Measurements from ENCODE around the gene HS6ST3. TPM values are rescaled to one million over a fixed set of nuclear protein-coding genes. Genes with fewer than 3 reads are reported as not detected.

The HS6ST3 gene
- total RNA-seq, 1 donor from 2014 or later, result 3.0 TPM

DNA sequence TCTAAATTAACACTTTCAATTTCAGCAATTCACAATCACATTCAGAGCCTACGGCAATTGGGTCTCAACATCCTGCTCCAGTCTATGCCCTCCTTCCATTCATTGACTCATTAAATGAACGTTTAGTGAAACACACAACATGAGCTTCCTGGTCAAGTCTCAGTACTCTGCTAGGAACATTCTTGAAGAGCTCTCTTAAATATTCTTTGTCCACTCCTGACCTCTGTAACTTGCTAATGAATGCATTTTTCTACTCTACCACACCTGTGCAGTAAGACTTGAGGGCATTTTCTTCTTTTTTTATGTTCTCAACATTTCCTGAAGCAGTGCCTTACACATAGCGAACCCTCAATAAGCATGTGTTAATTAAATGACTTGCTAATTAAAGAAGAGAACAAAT is 735.7 kb downstream of the HS6ST3 start:
- DNase-seq (ENCODE audit: low spot score in 2 of 2), result no peak
- Histone ChIP-seq H3K4me3 (no peak overlapping the region), H3K9me3 (no peaks in the 10 kb centered on the region), H3K27me3 (no peaks in the 10 kb centered on the region), H3K4me1 (peaks cover 0 to 14% of the 10 kb centered on the region in 2 donors), H3K36me3 (no peaks in the 10 kb centered on the region), H3K27ac (no peak overlapping the region)
- intact Hi-C loops (cut with DNase I), result no loop called here
- TF ChIP-seq, protein P1, sequence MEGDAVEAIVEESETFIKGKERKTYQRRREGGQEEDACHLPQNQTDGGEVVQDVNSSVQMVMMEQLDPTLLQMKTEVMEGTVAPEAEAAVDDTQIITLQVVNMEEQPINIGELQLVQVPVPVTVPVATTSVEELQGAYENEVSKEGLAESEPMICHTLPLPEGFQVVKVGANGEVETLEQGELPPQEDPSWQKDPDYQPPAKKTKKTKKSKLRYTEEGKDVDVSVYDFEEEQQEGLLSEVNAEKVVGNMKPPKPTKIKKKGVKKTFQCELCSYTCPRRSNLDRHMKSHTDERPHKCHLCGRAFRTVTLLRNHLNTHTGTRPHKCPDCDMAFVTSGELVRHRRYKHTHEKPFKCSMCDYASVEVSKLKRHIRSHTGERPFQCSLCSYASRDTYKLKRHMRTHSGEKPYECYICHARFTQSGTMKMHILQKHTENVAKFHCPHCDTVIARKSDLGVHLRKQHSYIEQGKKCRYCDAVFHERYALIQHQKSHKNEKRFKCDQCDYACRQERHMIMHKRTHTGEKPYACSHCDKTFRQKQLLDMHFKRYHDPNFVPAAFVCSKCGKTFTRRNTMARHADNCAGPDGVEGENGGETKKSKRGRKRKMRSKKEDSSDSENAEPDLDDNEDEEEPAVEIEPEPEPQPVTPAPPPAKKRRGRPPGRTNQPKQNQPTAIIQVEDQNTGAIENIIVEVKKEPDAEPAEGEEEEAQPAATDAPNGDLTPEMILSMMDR (IDR thresholded peaks at IDR 0.05), result no peak

DNA sequence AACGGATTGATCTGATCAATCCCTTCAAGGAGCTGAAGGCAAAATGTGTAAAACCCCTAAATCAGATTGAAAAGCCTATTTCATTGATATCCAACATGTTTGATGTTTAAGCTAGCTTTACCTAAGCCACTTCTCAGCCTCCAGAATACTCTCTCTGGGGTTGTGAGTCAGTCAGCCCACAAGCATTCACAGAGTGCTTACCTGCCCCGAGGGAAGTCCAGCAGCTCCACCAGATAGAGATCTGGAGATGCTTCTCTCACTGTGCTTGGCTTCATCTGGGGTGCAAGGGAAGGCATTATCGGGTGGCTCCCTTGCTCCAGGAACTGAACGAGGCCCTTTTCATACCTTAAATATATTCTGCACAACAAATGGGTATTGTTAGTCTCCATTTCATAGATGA is 744.7 kb downstream of the HS6ST3 start:
- TF ChIP-seq, protein P1 (IDR thresholded peaks at IDR 0.05), result no peak
- H3K4me3 ChIP-seq, result no peak overlapping the region
- no peaks in the 10 kb centered on the region for H3K27me3 ChIP-seq
- intact Hi-C loops (cut with DNase I), result no loop called here
- no peak for DNase-seq (ENCODE audit: low spot score in 2 of 2)
- H3K9me3 ChIP-seq, result peaks cover 0 to 5% of the 10 kb centered on the region in 2 donors
- H3K36me3 ChIP-seq, result no peaks in the 10 kb centered on the region
- no peaks in the 10 kb centered on the region for H3K4me1 ChIP-seq
- no peak overlapping the region for H3K27ac ChIP-seq

DNA sequence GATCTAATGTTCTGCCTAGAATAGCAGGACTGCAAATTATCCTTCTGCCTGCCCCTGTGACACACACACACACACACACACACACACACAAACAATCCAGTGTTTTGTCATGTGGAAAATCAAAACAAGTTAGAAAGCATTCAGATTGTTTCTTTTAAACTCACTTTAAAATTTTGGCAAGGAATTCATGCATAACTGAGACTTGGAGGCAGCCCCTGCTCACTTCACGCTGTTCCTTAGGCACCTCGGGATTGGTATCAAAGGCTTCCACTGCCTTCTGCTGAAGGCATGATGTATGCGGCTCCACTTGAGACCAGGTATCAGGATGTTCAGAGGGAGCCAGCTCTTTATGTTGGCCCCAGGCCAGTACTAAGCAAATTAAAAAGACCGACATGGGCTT is 745.6 kb downstream of the HS6ST3 start:
- Histone ChIP-seq H3K9me3 (peaks cover 0 to 5% of the 10 kb centered on the region in 2 donors), H3K27me3 (no peaks in the 10 kb centered on the region), H3K36me3 (no peaks in the 10 kb centered on the region), H3K4me1 (no peaks in the 10 kb centered on the region), H3K4me3 (no peak overlapping the region), H3K27ac (no peak overlapping the region)
- DNase-seq (ENCODE audit: low spot score in 2 of 2), result no peak
- intact Hi-C loops (cut with DNase I), result no loop called here
- TF ChIP-seq, protein P1 (IDR thresholded peaks at IDR 0.05), result no peak

DNA sequence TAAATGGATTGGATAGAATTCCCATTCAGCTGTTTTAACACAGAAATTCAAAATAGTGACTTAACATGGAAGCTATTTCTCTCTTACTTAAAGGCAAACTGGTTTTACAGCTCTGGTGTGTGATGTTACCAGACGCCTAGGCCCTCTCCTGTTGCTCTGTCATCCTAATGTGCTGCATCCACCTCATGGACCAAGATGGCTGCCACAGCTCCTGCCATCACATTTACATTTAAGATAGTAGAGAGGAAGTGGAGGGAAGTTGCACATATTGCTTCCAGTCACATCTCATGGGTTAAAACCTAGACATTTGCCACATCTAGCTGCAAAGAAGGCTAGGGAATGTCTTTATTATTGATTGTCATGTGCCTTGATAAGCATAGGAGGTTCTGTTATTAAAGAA is 746.8 kb downstream of the HS6ST3 start:
- Histone ChIP-seq H3K9me3 (peaks cover 0 to 5% of the 10 kb centered on the region in 2 donors), H3K4me3 (no peak overlapping the region), H3K4me1 (no peaks in the 10 kb centered on the region), H3K27me3 (no peaks in the 10 kb centered on the region), H3K36me3 (no peaks in the 10 kb centered on the region), H3K27ac (no peak overlapping the region)
- TF ChIP-seq, protein P1 (IDR thresholded peaks at IDR 0.05), result no peak
- no peak for DNase-seq (ENCODE audit: low spot score in 2 of 2)
- intact Hi-C loops (cut with DNase I), result no loop called here

DNA sequence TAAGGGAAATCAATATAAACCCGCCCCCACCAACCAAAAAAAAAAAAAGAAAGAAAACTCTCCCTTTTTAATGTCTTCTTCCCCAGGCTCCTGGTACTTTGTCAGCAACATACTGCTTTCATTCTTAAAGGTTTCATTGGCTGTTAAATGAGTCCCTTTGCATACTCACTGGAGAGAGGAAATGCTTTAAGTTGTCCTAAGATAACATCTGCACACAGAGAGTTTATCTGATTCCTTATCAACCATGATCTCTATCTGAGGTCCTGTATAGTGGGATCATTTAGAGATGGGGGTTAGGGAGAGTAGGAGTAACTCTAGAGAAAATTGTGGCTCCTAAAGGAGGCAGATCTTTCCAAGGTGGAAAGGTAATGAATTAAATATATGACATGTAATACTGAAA is 747.9 kb downstream of the HS6ST3 start:
- no peak overlapping the region for H3K27ac ChIP-seq
- H3K4me3 ChIP-seq, result no peak overlapping the region
- H3K9me3 ChIP-seq, result peaks cover 0 to 5% of the 10 kb centered on the region in 2 donors
- no peaks in the 10 kb centered on the region for H3K27me3 ChIP-seq
- intact Hi-C loops (cut with DNase I), result no loop called here
- DNase-seq (ENCODE audit: low spot score in 2 of 2), result no peak
- TF ChIP-seq, protein P1 (IDR thresholded peaks at IDR 0.05), result no peak
- no peaks in the 10 kb centered on the region for H3K4me1 ChIP-seq
- no peaks in the 10 kb centered on the region for H3K36me3 ChIP-seq

DNA sequence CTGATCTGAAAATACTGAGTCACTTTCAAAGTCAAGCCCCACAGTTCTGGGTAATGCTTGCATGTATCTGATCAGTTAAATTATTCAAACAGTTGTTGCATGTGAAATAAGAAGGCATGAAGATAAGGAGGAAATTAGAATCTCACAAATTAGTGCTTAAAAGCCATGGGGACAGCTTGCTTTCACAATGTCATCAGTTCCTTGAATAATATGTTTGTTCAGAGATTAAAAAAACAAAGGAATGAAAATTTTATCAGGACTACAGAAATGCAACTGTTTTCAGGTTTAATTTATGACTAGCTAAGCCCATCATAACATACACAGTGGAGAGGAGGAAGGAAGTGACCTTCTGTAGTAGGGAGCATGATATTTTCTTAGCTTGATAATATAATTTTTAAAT is 754.3 kb downstream of the HS6ST3 start:
- TF ChIP-seq, protein P1 (IDR thresholded peaks at IDR 0.05), result no peak
- intact Hi-C loops (cut with DNase I), result no loop called here
- H3K9me3 ChIP-seq, result no peaks in the 10 kb centered on the region
- H3K4me1 ChIP-seq, result no peaks in the 10 kb centered on the region
- H3K27me3 ChIP-seq, result no peaks in the 10 kb centered on the region
- H3K27ac ChIP-seq, result no peak overlapping the region
- no peaks in the 10 kb centered on the region for H3K36me3 ChIP-seq
- H3K4me3 ChIP-seq, result no peak overlapping the region
- no peak for DNase-seq (ENCODE audit: low spot score in 2 of 2)
